ENCODE data around the gene BST1. TPM values are rescaled to one million over a fixed set of nuclear protein-coding genes. Genes with fewer than 3 reads are reported as not detected.

BST1 gene
- total and polyA plus RNA-seq, 10 of the 15 experiments (the other 5 are each of a cell fraction or from before 2014, with no cell fraction given), result 0.04 to 0.42 (median 0.11) TPM; not detected in 1

DNA sequence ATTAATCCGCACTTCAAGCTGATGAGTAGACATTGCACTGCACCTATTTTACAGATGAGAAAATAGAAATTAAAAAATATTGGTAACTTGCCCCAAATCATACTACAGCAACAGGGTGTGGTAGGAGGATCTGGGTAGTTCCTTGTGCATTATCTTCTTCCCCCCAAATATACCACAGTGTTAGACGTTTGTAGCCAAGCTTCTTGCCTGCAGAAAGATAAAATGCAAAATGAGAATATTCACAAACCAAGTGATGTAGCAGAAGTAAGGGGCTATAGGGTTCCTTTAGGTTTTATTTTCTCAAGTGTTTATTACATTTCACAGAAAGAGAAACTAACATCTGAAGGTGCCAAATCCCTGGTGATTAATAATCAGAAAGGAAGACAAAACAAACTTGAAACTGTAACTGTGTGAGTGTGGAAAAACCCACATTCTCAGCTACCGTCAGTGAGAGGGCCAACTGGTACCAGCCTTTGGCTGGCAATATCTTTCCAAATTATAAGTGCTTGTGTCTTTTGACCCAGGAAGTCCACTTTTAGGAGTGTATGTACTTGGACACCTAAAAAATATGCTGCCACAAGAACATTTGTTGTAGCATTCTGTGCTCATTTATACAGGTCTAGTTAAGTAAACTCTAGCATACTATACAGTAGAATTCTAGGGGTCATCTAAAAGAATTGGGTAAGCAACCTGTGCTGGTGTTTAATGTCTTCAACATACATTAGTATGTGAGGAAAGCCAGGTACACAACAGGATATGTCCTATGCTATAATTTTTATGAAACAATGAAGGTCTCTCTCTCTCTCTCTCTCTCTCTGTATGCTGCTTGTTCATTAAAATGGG is 68.6 kb downstream of the BST1 start (continued):
- TF ChIP-seq, protein P1, sequence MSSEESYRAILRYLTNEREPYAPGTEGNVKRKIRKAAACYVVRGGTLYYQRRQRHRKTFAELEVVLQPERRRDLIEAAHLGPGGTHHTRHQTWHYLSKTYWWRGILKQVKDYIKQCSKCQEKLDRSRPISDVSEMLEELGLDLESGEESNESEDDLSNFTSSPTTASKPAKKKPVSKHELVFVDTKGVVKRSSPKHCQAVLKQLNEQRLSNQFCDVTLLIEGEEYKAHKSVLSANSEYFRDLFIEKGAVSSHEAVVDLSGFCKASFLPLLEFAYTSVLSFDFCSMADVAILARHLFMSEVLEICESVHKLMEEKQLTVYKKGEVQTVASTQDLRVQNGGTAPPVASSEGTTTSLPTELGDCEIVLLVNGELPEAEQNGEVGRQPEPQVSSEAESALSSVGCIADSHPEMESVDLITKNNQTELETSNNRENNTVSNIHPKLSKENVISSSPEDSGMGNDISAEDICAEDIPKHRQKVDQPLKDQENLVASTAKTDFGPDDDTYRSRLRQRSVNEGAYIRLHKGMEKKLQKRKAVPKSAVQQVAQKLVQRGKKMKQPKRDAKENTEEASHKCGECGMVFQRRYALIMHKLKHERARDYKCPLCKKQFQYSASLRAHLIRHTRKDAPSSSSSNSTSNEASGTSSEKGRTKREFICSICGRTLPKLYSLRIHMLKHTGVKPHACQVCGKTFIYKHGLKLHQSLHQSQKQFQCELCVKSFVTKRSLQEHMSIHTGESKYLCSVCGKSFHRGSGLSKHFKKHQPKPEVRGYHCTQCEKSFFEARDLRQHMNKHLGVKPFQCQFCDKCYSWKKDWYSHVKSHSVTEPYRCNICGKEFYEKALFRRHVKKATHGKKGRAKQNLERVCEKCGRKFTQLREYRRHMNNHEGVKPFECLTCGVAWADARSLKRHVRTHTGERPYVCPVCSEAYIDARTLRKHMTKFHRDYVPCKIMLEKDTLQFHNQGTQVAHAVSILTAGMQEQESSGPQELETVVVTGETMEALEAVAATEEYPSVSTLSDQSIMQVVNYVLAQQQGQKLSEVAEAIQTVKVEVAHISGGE (CRISPR knock-in tag; IDR thresholded peaks at IDR 0.05), result no peak
- TF ChIP-seq, protein P2, sequence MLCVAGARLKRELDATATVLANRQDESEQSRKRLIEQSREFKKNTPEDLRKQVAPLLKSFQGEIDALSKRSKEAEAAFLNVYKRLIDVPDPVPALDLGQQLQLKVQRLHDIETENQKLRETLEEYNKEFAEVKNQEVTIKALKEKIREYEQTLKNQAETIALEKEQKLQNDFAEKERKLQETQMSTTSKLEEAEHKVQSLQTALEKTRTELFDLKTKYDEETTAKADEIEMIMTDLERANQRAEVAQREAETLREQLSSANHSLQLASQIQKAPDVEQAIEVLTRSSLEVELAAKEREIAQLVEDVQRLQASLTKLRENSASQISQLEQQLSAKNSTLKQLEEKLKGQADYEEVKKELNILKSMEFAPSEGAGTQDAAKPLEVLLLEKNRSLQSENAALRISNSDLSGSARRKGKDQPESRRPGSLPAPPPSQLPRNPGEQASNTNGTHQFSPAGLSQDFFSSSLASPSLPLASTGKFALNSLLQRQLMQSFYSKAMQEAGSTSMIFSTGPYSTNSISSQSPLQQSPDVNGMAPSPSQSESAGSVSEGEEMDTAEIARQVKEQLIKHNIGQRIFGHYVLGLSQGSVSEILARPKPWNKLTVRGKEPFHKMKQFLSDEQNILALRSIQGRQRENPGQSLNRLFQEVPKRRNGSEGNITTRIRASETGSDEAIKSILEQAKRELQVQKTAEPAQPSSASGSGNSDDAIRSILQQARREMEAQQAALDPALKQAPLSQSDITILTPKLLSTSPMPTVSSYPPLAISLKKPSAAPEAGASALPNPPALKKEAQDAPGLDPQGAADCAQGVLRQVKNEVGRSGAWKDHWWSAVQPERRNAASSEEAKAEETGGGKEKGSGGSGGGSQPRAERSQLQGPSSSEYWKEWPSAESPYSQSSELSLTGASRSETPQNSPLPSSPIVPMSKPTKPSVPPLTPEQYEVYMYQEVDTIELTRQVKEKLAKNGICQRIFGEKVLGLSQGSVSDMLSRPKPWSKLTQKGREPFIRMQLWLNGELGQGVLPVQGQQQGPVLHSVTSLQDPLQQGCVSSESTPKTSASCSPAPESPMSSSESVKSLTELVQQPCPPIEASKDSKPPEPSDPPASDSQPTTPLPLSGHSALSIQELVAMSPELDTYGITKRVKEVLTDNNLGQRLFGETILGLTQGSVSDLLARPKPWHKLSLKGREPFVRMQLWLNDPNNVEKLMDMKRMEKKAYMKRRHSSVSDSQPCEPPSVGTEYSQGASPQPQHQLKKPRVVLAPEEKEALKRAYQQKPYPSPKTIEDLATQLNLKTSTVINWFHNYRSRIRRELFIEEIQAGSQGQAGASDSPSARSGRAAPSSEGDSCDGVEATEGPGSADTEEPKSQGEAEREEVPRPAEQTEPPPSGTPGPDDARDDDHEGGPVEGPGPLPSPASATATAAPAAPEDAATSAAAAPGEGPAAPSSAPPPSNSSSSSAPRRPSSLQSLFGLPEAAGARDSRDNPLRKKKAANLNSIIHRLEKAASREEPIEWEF (IDR thresholded peaks at IDR 0.05; ENCODE audit: insufficient replicate concordance, low read depth, low read length), result no peak
- TF ChIP-seq BRCA1 (IDR thresholded peaks at IDR 0.05; ENCODE audit: low read depth, low read length), result no peak
- TF ChIP-seq, protein P3, sequence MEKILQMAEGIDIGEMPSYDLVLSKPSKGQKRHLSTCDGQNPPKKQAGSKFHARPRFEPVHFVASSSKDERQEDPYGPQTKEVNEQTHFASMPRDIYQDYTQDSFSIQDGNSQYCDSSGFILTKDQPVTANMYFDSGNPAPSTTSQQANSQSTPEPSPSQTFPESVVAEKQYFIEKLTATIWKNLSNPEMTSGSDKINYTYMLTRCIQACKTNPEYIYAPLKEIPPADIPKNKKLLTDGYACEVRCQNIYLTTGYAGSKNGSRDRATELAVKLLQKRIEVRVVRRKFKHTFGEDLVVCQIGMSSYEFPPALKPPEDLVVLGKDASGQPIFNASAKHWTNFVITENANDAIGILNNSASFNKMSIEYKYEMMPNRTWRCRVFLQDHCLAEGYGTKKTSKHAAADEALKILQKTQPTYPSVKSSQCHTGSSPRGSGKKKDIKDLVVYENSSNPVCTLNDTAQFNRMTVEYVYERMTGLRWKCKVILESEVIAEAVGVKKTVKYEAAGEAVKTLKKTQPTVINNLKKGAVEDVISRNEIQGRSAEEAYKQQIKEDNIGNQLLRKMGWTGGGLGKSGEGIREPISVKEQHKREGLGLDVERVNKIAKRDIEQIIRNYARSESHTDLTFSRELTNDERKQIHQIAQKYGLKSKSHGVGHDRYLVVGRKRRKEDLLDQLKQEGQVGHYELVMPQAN (conservative IDR thresholded peaks at IDR 0.05), result no peak
- no peak for TF ChIP-seq FOXK2 (IDR thresholded peaks at IDR 0.05)
- no peak for TF ChIP-seq NFYB (IDR thresholded peaks at IDR 0.05; ENCODE audit: insufficient read depth, low read depth, low read length)
- TF ChIP-seq EED (IDR thresholded peaks at IDR 0.05; ENCODE audit: low read depth), result peak; percentile 76
- TF ChIP-seq SREBF2 (IDR thresholded peaks at IDR 0.05; ENCODE audit: low read length), result no peak
- TF ChIP-seq, protein P4, sequence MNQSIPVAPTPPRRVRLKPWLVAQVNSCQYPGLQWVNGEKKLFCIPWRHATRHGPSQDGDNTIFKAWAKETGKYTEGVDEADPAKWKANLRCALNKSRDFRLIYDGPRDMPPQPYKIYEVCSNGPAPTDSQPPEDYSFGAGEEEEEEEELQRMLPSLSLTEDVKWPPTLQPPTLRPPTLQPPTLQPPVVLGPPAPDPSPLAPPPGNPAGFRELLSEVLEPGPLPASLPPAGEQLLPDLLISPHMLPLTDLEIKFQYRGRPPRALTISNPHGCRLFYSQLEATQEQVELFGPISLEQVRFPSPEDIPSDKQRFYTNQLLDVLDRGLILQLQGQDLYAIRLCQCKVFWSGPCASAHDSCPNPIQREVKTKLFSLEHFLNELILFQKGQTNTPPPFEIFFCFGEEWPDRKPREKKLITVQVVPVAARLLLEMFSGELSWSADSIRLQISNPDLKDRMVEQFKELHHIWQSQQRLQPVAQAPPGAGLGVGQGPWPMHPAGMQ (IDR thresholded peaks at IDR 0.05; ENCODE audit: borderline replicate concordance), result no peak
- TF ChIP-seq RAD51 (IDR thresholded peaks at IDR 0.05), result no peak
- no peak for TF ChIP-seq SUPT20H (IDR thresholded peaks at IDR 0.05; ENCODE audit: borderline replicate concordance, control insufficient read depth, low read depth, low read length)
- TF ChIP-seq PAX5 (IDR thresholded peaks at IDR 0.05; ENCODE audit: borderline replicate concordance, low read depth, low read length), result no peak
- no peak for TF ChIP-seq RB1 (IDR thresholded peaks at IDR 0.05; ENCODE audit: borderline replicate concordance)
- TF ChIP-seq NBN (IDR thresholded peaks at IDR 0.05), result peak; percentile 61; the same call in 1 of the 2 replicates
- no peak for TF ChIP-seq CBX5 (IDR thresholded peaks at IDR 0.05; ENCODE audit: low read depth)
- TF ChIP-seq, protein P5, sequence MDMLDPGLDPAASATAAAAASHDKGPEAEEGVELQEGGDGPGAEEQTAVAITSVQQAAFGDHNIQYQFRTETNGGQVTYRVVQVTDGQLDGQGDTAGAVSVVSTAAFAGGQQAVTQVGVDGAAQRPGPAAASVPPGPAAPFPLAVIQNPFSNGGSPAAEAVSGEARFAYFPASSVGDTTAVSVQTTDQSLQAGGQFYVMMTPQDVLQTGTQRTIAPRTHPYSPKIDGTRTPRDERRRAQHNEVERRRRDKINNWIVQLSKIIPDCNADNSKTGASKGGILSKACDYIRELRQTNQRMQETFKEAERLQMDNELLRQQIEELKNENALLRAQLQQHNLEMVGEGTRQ (IDR thresholded peaks at IDR 0.05; ENCODE audit: borderline replicate concordance, low read depth, low read length), result no peak
